ENCODE data around the gene TRIM37. TPM values are rescaled to one million over a fixed set of nuclear protein-coding genes. Genes with fewer than 3 reads are reported as not detected.

TRIM37 gene
- total RNA-seq, 1 donor from 2014 or later, result 17.3 TPM

DNA sequence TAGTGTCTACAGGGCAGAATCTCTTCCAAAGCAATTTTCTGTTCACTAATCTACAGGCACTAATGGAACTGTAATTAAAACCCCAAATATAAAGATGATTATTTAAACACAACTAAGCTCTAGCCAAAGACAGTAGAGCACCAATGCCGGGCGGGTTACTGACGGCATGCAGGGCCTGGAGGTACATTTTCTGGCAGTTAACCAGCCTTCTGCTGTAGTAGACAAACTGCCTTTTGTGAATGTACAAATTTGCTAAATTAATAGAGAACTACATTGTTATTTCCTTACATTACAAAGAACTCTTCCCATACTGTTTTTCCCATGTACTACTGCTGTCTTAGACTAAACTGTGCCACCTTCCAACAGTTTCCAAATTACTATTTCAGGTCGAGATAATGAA, 107.8 kb downstream of the TRIM37 start:
- peak overlapping the region; percentile 47 for H3K27ac Mint-ChIP-seq
- intact Hi-C loops (cut with micrococcal nuclease), result no loop called here
- H3K4me3 Mint-ChIP-seq, result no peak overlapping the region
- DNase-seq (no peak), ATAC-seq (ENCODE audit: low read depth) (no peak)
- TF ChIP-seq, protein P1, sequence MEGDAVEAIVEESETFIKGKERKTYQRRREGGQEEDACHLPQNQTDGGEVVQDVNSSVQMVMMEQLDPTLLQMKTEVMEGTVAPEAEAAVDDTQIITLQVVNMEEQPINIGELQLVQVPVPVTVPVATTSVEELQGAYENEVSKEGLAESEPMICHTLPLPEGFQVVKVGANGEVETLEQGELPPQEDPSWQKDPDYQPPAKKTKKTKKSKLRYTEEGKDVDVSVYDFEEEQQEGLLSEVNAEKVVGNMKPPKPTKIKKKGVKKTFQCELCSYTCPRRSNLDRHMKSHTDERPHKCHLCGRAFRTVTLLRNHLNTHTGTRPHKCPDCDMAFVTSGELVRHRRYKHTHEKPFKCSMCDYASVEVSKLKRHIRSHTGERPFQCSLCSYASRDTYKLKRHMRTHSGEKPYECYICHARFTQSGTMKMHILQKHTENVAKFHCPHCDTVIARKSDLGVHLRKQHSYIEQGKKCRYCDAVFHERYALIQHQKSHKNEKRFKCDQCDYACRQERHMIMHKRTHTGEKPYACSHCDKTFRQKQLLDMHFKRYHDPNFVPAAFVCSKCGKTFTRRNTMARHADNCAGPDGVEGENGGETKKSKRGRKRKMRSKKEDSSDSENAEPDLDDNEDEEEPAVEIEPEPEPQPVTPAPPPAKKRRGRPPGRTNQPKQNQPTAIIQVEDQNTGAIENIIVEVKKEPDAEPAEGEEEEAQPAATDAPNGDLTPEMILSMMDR (IDR thresholded peaks at IDR 0.05), result no peak
- CTCF ChIA-PET, result no interaction called here
- H3K36me3 Mint-ChIP-seq (ENCODE audit: low read depth), result peaks cover 29% of the 10 kb centered on the region
- POLR2A ChIA-PET, result no interaction called here
- H3K9me3 Mint-ChIP-seq, result no peaks in the 10 kb centered on the region
- no peaks in the 10 kb centered on the region for H3K27me3 Mint-ChIP-seq
- H3K4me1 Mint-ChIP-seq, result peaks cover 29% of the 10 kb centered on the region

DNA sequence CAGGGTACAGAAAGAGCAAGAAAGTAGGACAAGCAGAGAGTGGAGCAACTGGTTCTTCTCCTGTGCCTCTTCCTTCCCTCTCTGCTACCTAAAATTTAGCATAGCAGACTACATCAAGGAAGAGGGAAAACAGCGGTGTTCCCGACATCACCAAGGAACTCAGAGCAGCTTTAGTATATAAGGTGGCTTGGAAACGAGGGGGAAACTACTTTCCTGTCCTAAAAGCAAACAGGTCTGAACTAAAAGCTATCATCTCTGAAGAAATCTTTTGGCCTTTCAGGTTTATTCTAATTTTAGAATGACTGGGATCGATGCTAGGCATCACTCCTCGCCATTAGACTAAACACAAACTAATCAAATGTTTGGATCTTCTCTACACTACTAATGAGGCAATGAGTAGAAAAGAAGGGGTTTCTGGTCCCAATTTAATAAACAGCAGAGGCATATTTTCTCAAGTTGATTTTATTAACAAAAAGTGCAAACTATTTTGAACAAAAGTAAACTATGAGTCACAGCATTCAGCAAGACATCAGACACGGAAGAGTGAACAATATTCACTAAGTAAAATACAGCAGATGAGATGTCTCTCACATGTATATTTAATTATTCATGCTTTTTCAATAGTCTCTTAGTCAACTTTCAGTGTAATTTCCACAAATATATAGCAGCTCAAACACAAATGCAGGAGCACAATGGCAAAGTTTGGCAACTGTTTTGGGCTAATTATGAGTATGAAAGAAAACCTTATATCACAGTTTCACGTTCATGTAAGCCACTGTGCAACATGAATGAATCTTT, 108.7 kb downstream of the TRIM37 start:
- intact Hi-C loops (cut with micrococcal nuclease), result no loop called here
- Mint-ChIP-seq H3K36me3 (ENCODE audit: low read depth) (peaks cover 34% of the 10 kb centered on the region), H3K27me3 (no peaks in the 10 kb centered on the region), H3K4me3 (no peak overlapping the region), H3K9me3 (no peaks in the 10 kb centered on the region), H3K27ac (peak overlapping the region; percentile 57), H3K4me1 (peaks cover 32% of the 10 kb centered on the region)
- TF ChIP-seq, protein P1 (IDR thresholded peaks at IDR 0.05), result no peak
- no peak for DNase-seq
- no peak for ATAC-seq (ENCODE audit: low read depth)
- CTCF ChIA-PET, result interaction anchor here (1.6 kb wide), 1 partner anchor 479 kb away, joined by 3 read pairs; no protein-coding TSS in a partner anchor
- POLR2A ChIA-PET, result no interaction called here

DNA sequence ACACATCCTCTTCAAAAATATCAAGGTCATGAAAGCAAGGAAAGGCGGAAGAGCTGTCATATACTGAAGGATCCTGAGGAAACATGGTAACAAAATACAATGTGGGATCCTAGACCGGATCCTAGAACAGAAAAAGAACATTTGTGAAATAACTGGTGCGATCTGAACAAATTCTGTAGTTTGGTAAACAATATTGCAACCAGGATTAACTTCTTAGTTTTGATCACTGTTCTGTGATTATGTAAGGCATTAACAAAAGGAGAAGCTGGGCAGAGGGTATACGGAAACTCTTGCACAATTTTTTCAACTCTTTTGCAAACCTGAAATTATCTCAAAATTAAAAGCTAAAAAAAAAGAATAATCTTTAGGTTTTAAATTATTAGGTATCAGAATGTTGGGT, 109.7 kb downstream of the TRIM37 start:
- Mint-ChIP-seq H3K4me3 (no peak overlapping the region), H3K4me1 (peaks cover 31% of the 10 kb centered on the region), H3K27ac (no peak overlapping the region), H3K27me3 (no peaks in the 10 kb centered on the region), H3K9me3 (no peaks in the 10 kb centered on the region), H3K36me3 (ENCODE audit: low read depth) (peaks cover 38% of the 10 kb centered on the region)
- ATAC-seq (ENCODE audit: low read depth) (no peak), DNase-seq (no peak)
- CTCF ChIA-PET, result interaction anchor here (1.6 kb wide), 1 partner anchor 478 kb away, joined by 3 read pairs; no protein-coding TSS in a partner anchor
- TF ChIP-seq, protein P1 (IDR thresholded peaks at IDR 0.05), result no peak
- intact Hi-C loops (cut with micrococcal nuclease), result no loop called here
- POLR2A ChIA-PET, result no interaction called here

DNA sequence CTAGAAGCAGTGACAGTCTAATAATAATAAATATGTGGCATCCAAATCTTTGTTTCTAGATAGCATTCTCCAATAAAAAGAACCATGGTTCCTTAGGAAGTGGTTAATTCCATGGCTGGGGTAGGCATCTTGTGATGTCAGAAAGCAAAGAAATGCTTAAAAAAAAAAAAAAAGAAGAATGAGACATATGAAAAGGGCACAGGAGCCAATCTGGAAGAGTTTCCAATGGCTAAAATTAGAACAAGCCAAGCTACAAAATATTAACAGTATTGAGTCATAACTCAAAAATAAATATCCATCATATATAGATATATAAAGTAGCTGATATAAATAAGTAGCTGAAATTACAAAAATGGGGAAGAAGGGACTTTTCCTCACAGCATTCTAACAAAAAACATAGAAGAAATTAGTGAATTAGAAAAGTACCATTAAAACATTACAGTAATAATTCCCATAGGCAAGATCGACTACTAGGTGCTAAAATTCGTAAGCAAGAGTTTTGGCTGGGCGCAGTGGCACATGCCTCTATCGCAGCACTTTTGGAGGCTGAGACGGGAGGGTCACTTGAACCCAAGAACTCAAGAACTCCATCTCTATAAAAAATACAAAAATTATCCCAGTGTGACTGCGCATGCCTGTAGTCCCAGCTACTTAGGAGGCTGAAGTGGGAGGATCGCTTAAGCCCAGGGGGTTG, 111.3 kb downstream of the TRIM37 start:
- Mint-ChIP-seq H3K9me3 (no peaks in the 10 kb centered on the region), H3K27ac (no peak overlapping the region), H3K4me3 (no peak overlapping the region), H3K27me3 (no peaks in the 10 kb centered on the region), H3K36me3 (ENCODE audit: low read depth) (peaks cover 34% of the 10 kb centered on the region), H3K4me1 (peaks cover 21% of the 10 kb centered on the region)
- TF ChIP-seq, protein P1 (IDR thresholded peaks at IDR 0.05), result no peak
- no peak for ATAC-seq (ENCODE audit: low read depth)
- intact Hi-C loops (cut with micrococcal nuclease), result no loop called here
- ChIA-PET POLR2A (interaction anchor here (0.6 kb wide), 1 partner anchor 386 kb away, joined by 3 read pairs; no protein-coding TSS in a partner anchor), CTCF (interaction anchor here (0.8 kb wide), 1 partner anchor 407 kb away, joined by 3 read pairs; no protein-coding TSS in a partner anchor)
- no peak for DNase-seq

DNA sequence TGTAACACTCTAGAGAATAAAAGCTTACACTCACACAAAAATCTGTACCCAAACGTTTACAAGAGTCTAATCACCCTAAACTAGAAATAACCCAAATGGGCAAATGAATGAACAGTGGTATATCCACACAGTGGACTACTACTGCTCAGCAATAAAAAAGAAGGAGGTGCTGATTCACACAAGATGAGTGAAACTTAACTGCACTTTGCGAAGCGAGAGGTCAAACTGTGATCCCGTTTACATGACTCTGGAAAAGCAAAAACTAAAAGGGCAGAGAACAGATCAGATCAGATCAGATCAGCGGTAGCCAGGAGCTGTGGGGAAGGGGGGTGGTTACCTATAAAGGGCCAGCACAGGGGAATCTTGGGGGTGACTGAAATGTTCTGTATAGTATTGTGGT, 113.4 kb downstream of the TRIM37 start:
- no peaks in the 10 kb centered on the region for H3K9me3 Mint-ChIP-seq

More for the DNA sequence above, 113.4 kb downstream of the TRIM37 start:
- Mint-ChIP-seq H3K4me3 (no peak overlapping the region), H3K27me3 (no peaks in the 10 kb centered on the region), H3K27ac (no peak overlapping the region), H3K4me1 (peaks cover 14% of the 10 kb centered on the region), H3K36me3 (ENCODE audit: low read depth) (peaks cover 22% of the 10 kb centered on the region)
- ChIA-PET POLR2A (no interaction called here), CTCF (no interaction called here)
- TF ChIP-seq, protein P1 (IDR thresholded peaks at IDR 0.05), result no peak
- ATAC-seq (ENCODE audit: low read depth) (no peak), DNase-seq (no peak)
- intact Hi-C loops (cut with micrococcal nuclease), result no loop called here
